Sigmoid colon (tissue), 7 donors: Measurements from ENCODE around the gene AKR1E2. TPM values are rescaled to one million over a fixed set of nuclear protein-coding genes. Genes with fewer than 3 reads are reported as not detected.
A peak's percentile ranks its signal among the peaks of the same experiment; 100 is the strongest.

ENCODE experiments used
- DNase-seq: peaks from one replicate; pipeline ENCODE4 v3.0.0-alpha.2; 2019
- H3K27ac ChIP-seq, 4 donors: fragments of 200-600 bp; sonication (generic); one replicate each; pipeline ENCODE4 v1.5.1; 2016 to 2019; ENCODE audit warnings: mild to moderate bottlenecking in 1 of 4
- H3K27me3 ChIP-seq, 3 donors: fragments of 200-600 bp; sonication (generic); one replicate each; pipeline ENCODE4 v1.5.1; 2019; ENCODE audit warnings: mild to moderate bottlenecking in 1 of 3
- H3K36me3 ChIP-seq, 4 donors: fragments of 200-600 bp; sonication (generic); one replicate each; pipeline ENCODE4 v1.5.1; 2016 to 2019
- H3K4me1 ChIP-seq, 4 donors: fragments of 200-600 bp; sonication (generic); one replicate each; pipeline ENCODE4 v1.5.1; 2017 to 2019
- H3K4me3 ChIP-seq, 4 donors: fragments of 200-600 bp; sonication (generic); one replicate each; pipeline ENCODE4 v1.5.1; 2017 to 2019; ENCODE audit warnings: mild to moderate bottlenecking in 2 of 4, moderate library complexity in 1 of 4
- H3K9me3 ChIP-seq, 4 donors: fragments of 200-600 bp in 3 of 4; sonication (generic) in 3 of 4; one replicate each; pipeline versions ENCODE4 v1.5.1 to v1.6.1; 2013 to 2019
- EP300 ChIP-seq, 4 donors: sonication (generic); formaldehyde crosslinking; IDR thresholded peaks; one replicate each; pipeline ENCODE4 v1.6.1; 2017; ENCODE audit warnings: antibody characterized with exemption in 4 of 4
- POLR2A ChIP-seq, 2 donors: fragments of 450-650 bp; IDR thresholded peaks; one replicate each; pipeline ENCODE4 v1.6.1; 2016; ENCODE audit warnings: antibody characterized with exemption in 2 of 2, mild to moderate bottlenecking in 2 of 2, moderate library complexity in 2 of 2
- POLR2AphosphoS5 ChIP-seq, 4 donors: sonication (generic); formaldehyde crosslinking; IDR thresholded peaks; one replicate each; pipeline ENCODE4 v1.6.1; 2017; ENCODE audit warnings: antibody characterized with exemption in 4 of 4
- WGBS, 2 donors: extraction: QIAGEN DNeasy Blood & Tissue Kit; methylation state at CpG; one replicate each; pipeline ENCODE4 v1.1.7; 2013; 5-methylcytosine and 5-hydroxymethylcytosine counted together
- intact Hi-C: fragments of 100-400 bp; cut with DNase I; formaldehyde crosslinking; loops from one replicate; pipeline ENCODE4 v1.15.1; 2023
- polyA plus RNA-seq, 3 donors: library from polyadenylated mRNA; stranded (reverse); fragments of 200-250 nt; gene quantifications; one replicate each; pipeline ENCODE4 v1.2.3, GENCODE V29; 2013
- total RNA-seq, 4 donors: library from RNA; depleted of rRNA; stranded (reverse); fragments of >200 nt; gene quantifications; one replicate each; pipeline ENCODE4 v1.1.0, GENCODE V29; 2016
- TF ChIP-seq, protein P1 (sequence below), 4 experiments: fragments of 450-650 bp in 3 of 4; fragments of 200-600 bp in 1 of 4; IDR thresholded peaks; one replicate each; pipeline ENCODE4 v1.5.1; 2016 to 2019; ENCODE audit warnings: antibody characterized with exemption in 4 of 4, mild to moderate bottlenecking in 3 of 4, moderate library complexity in 2 of 4
- donor health status: healthy with polysubstance abuse.
- donor health status: Bipolar disorder and iron deficiency.
- donor health status: healthy.

Gene AKR1E2
- total and polyA plus RNA-seq, 7 donors = 0.69 to 32.5 (median 13.8) TPM; not detected in 1

DNA sequence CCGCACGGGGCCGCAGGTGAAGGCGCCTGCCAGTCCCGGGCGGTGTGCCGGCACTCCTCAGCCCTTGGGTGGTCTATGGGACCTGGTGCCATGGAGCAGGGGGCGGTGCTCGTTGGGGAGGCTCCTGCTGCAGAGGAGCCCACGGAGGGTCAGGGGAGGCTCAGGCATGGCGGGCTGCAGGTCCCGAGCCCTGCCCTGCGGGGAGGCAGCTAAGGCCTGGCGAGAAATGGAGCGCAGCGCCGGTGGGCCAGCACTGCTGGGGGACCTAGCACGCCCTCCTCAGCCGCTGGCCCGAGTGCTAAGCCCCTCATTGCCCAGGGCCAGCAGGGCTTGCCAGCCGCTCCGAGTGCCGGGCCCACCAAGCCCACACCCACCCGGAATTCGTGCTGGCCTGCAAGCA is 18.9 kb downstream of the AKR1E2 start:
- DNase-seq = no peak
- WGBS, 2 donors = 97 to 98% methylated on average over 25 of the region's 25 CpGs
- intact Hi-C loops = no loop called here
- Histone ChIP-seq H3K4me1 (peaks cover 0 to 4% (median under 1%) of the 10 kb centered on the region in 4 donors), H3K36me3 (peaks cover 0 to 12% (median 3%) of the 10 kb centered on the region in 4 donors), H3K27me3 (no peaks in the 10 kb centered on the region), H3K27ac (no peak overlapping the region), H3K9me3 (no peaks in the 10 kb centered on the region), H3K4me3 (no peak overlapping the region)
- TF ChIP-seq POLR2AphosphoS5 (IDR thresholded peaks at IDR 0.05) (no peak), POLR2A (IDR thresholded peaks at IDR 0.05) (no peak), EP300 (IDR thresholded peaks at IDR 0.05) (no peak)
- TF ChIP-seq, protein P1, sequence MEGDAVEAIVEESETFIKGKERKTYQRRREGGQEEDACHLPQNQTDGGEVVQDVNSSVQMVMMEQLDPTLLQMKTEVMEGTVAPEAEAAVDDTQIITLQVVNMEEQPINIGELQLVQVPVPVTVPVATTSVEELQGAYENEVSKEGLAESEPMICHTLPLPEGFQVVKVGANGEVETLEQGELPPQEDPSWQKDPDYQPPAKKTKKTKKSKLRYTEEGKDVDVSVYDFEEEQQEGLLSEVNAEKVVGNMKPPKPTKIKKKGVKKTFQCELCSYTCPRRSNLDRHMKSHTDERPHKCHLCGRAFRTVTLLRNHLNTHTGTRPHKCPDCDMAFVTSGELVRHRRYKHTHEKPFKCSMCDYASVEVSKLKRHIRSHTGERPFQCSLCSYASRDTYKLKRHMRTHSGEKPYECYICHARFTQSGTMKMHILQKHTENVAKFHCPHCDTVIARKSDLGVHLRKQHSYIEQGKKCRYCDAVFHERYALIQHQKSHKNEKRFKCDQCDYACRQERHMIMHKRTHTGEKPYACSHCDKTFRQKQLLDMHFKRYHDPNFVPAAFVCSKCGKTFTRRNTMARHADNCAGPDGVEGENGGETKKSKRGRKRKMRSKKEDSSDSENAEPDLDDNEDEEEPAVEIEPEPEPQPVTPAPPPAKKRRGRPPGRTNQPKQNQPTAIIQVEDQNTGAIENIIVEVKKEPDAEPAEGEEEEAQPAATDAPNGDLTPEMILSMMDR (IDR thresholded peaks at IDR 0.05) = no peak

DNA sequence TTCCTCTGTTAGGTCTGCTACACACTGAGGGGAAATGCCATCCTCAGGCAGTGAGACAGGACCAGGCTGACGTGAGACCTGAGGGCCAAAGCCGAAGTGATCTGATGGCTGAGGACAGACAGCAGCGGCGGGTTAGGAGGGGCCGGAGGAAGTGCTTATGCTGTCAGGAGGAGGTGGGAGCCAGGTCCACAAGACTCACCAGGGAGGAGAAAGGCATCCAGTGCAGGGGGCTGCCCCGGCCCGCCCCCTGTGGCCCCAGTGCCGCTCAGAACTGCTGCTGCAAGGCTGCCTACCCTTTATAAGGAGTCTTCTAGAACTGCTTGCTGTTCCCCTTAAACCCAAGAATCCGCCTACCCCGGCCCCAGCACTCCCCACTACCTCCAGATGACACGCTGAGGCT is 19.8 kb downstream of the AKR1E2 start:
- Histone ChIP-seq H3K27ac (no peak overlapping the region), H3K4me1 (peaks cover 0 to 6% (median 4%) of the 10 kb centered on the region in 4 donors), H3K27me3 (no peaks in the 10 kb centered on the region), H3K4me3 (no peak overlapping the region), H3K36me3 (peaks cover 0 to 12% (median 3%) of the 10 kb centered on the region in 4 donors), H3K9me3 (no peaks in the 10 kb centered on the region)
- DNase-seq = no peak
- TF ChIP-seq POLR2A (IDR thresholded peaks at IDR 0.05) (no peak), POLR2AphosphoS5 (IDR thresholded peaks at IDR 0.05) (no peak), EP300 (IDR thresholded peaks at IDR 0.05) (no peak)
- TF ChIP-seq, protein P1 (IDR thresholded peaks at IDR 0.05) = no peak
- intact Hi-C loops = no loop called here
- WGBS, 2 donors = 94% methylated on average over 11 of the region's 11 CpGs

- WGBS, 2 donors = 77 to 84% methylated on average over 5 of the region's 5 CpGs
- no peak overlapping the region for H3K27ac ChIP-seq
- no peak for DNase-seq
Measured at GRCh38 chr10:4846775-4847174, 20.8 kb downstream of the AKR1E2 start.

GRCh38 chr10:4847561-4848355 is 21.8 kb downstream of the AKR1E2 start:
- intact Hi-C loops = loop anchor here (2.0 kb wide), 2 partner anchors 535 to 587 kb away; no protein-coding TSS in a partner anchor
- Histone ChIP-seq H3K9me3 (no peaks in the 10 kb centered on the region), H3K27me3 (no peaks in the 10 kb centered on the region), H3K27ac (peak overlapping the region in 1 of 4 donors; percentile 34), H3K36me3 (peaks cover 0 to 7% (median 3%) of the 10 kb centered on the region in 4 donors), H3K4me1 (peaks cover 0 to 16% (median 6%) of the 10 kb centered on the region in 4 donors), H3K4me3 (no peak overlapping the region)
- WGBS, 2 donors = 84 to 88% methylated on average over 7 of the region's 7 CpGs
- no peak for DNase-seq
- no peak for TF ChIP-seq POLR2AphosphoS5 (IDR thresholded peaks at IDR 0.05)
- TF ChIP-seq POLR2A (IDR thresholded peaks at IDR 0.05) = no peak
- TF ChIP-seq EP300 (IDR thresholded peaks at IDR 0.05) = no peak
- TF ChIP-seq, protein P1 (IDR thresholded peaks at IDR 0.05) = no peak

More at GRCh38 chr10:4846775-4847174, 20.8 kb downstream of the AKR1E2 start:
- H3K36me3 ChIP-seq = peaks cover 0 to 12% (median 3%) of the 10 kb centered on the region in 4 donors
- TF ChIP-seq EP300 (IDR thresholded peaks at IDR 0.05) (no peak), POLR2AphosphoS5 (IDR thresholded peaks at IDR 0.05) (no peak), POLR2A (IDR thresholded peaks at IDR 0.05) (no peak)
- TF ChIP-seq, protein P1 (IDR thresholded peaks at IDR 0.05) = no peak
- H3K4me1 ChIP-seq = peaks cover 0 to 7% (median 6%) of the 10 kb centered on the region in 4 donors
- no peaks in the 10 kb centered on the region for H3K9me3 ChIP-seq
- H3K27me3 ChIP-seq = no peaks in the 10 kb centered on the region
- H3K4me3 ChIP-seq = no peak overlapping the region
- intact Hi-C loops = no loop called here
